Activated CD4-positive, CD25-positive, alpha-beta regulatory T cell treated with anti-CD3 and anti-CD28 coated beads, Interleukin-2, amount 50 U/mL, for 72 hours (primary cell): ENCODE measurements around the gene RHOV.

ENCODE experiments used
- DNase-seq: peaks from one replicate; pipeline ENCODE4 v3.0.0; 2021

The RHOV gene

DNA sequence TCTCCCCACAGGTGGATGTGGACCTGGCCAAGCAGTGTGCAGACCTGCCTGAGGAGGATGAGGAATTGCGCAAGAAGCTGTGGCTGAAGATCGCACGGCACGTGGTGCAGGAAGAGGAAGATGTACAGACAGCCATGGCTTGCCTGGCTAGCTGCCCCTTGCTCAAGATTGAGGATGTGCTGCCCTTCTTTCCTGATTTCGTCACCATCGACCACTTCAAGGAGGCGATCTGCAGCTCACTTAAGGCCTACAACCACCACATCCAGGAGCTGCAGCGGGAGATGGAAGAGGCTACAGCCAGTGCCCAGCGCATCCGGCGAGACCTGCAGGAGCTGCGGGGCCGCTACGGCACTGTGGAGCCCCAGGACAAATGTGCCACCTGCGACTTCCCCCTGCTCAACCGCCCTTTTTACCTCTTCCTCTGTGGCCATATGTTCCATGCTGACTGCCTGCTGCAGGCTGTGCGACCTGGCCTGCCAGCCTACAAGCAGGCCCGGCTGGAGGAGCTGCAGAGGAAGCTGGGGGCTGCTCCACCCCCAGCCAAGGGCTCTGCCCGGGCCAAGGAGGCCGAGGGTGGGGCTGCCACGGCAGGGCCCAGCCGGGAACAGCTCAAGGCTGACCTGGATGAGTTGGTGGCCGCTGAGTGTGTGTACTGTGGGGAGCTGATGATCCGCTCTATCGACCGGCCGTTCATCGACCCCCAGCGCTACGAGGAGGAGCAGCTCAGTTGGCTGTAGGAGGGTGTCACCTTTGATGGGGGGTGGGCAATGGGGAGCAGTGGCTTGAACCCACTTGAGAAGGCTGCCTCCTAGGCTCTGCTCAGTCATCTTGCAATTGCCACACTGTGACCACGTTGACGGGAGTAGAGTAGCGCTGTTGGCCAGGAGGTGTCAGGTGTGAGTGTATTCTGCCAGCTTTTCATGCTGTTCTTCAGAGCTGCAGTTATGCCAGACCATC is 28.8 kb upstream of the RHOV start:
- no peak for DNase-seq

- no peak for DNase-seq
These were observed 27.0 kb upstream of the RHOV start for GRCh38 chr15:40901053-40901443.

DNA sequence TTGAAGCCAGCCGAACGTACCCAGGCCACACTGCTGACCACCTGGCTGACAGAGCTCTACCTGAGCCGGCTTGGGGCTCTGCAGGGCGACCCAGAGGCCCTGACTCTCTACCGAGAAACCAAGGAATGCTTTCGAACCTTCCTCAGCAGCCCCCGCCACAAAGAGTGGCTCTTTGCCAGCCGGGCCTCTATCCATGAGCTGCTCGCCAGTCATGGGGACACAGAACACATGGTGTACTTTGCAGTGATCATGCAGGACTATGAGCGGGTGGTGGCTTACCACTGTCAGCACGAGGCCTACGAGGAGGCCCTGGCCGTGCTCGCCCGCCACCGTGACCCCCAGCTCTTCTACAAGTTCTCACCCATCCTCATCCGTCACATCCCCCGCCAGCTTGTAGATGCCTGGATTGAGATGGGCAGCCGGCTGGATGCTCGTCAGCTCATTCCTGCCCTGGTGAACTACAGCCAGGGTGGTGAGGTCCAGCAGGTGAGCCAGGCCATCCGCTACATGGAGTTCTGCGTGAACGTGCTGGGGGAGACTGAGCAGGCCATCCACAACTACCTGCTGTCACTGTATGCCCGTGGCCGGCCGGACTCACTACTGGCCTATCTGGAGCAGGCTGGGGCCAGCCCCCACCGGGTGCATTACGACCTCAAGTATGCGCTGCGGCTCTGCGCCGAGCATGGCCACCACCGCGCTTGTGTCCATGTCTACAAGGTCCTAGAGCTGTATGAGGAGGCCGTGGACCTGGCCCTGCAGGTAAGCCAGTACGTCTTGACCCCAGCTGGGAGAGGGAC is 26.4 kb upstream of the RHOV start:
- no peak for DNase-seq

- DNase-seq: no peak
These were observed 25.6 kb upstream of the RHOV start for GRCh38 chr15:40899536-40900207.

GRCh38 chr15:40894681-40895448 is 20.8 kb upstream of the RHOV start:
- peak; percentile 57 for DNase-seq

GRCh38 chr15:40893733-40894680 is 20.0 kb upstream of the RHOV start, which contains the start of gene VPS18:
Gene VPS18, plus strand, starts transcription at chr15:40894450. Its CDS starts 319 bp downstream, at chr15:40894769.
- DNase-seq: peak; percentile 100

DNA sequence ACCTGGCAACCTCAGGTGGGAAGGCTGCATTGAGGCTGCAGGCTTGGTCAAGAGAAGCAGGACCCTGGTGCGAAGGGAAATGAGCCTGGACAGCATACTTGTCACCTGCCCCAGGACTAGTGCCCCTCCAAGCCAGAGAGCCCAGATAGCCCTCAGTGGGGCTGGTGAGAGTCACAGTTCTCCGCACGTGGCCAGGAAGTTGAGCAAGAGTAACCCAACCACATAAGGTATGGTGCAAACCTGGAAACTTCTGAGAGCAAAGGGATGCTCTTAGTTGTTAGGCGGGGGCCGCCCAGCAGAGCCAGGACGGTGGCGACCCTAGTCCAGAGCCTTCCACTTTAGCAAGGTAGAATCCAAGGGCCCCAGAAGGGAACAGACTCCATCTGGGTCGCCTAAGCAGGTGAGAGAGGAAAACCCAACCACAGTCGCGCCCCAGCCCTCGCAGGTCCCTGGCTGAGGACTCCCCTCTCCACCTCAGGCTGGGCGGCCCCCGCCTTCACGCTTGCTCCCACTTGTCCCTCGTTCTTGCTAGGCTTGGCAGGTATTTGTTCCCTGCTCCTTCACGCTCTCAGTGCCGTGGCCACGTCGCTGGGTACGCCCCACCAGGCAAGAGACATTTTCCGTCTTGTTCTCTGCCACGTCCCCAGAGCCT is 19.1 kb upstream of the RHOV start:
- DNase-seq: no peak

- no peak for DNase-seq
These were observed 18.5 kb upstream of the RHOV start for GRCh38 chr15:40892447-40893012.

DNA sequence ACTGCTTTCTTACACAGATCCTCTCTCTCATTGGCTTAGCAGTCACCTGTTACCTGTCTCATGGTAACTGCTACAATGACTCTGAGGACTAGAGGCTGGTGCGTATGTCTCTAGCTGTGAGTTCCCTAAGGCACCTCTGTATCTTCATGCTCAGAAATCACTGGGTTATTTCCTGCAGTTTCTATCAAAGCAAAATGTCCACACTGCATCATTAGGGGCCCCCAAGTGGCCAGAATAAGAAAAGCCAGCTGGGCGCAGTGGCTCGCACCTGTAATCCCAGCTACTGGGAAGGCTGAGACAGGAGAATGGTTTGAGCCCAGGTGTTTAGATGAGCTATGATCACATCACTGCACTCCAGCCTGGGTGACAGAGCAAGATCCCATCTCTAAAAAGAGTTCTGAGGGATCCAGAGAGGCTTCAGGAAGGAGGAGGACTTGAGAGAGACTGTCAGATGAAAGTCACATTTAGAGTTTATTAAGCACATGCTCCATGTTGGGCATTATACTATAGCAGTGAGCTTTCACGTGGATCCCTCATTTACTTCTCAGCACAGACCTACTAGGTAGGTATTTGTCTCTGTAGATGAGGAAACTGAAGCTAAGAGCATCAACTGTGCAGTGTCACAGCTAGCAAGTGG is 17.9 kb upstream of the RHOV start:
- no peak for DNase-seq

DNA sequence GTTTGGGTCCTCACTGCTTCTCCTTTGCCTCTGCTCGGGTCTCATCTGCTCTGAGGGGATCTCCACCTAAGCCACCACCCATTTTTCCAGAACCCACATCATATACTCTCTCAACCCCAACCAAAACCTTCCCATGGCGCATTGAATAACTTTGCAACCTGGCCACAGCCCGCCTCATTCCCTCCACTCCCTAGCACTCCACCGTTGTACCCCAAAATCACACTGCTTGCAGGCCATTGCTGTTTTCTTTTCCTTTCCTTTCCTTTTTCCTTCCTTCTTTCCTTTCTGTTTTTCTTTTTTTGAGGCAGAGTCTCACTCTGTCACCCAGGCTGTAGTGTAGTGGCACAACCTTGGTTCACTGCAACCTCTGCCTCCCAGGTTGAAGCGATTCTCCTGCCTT is 17.1 kb upstream of the RHOV start:
- DNase-seq: no peak

DNA sequence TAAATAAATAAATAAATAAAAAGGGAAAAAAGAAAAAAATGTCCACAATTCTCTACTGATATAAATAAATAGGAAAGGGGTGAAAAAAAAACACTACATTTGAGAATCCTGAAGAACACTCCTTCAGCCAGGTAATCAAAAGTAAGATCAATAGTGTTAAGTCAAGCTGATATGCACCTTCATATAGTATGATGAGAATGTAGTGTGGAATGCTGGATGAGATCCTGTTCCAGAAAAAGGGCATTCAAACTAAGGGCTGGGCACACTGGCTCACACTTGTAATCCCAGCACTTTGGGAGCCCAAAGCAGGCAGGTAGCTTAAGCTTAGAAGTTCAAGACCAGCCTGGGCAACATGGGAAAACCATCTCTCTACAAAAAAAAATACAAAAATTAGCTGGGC is 15.1 kb upstream of the RHOV start:
- DNase-seq: no peak

DNA sequence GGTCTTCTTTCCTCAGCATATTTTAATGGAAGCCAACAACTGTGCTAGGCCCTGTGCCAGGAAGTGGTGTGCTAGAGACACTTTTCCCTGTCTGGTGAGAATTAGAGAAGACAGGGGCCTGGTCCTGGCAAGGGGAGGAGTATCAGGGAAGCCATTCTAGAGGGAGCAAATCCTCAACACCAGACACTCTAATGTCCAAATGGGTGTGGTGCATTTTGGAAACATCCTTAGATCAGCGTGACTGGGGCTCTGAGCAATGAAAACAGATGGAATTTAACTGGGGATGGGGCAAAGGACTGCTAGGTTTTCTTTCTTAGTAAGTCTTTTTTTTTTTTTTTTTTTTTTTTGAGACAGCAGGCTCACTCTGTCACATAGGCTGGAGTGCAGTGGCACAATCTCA is 12.6 kb upstream of the RHOV start:
- DNase-seq: no peak

DNA sequence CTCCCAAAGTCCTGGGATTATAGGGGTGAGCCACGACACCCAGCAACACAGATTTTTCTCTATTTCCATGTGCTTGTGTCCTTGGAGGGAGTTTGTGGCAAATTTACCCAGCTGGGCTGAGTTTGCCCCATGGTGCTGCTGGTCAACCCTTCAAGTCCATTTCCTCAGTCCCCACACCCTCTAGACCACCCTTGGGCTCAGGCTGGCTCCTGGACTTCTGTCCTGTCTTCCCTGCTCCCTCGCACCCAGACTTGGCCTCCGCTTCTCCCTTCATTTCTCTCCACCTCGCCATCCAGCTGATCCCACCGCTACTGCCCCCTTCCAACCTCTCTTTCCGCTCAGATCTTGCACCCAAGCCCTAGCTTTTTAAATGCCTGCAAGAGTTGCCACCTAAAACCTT is 7.3 kb upstream of the RHOV start:
- no peak for DNase-seq

GRCh38 chr15:40879609-40880008 is 5.6 kb upstream of the RHOV start:
- DNase-seq: no peak

DNA sequence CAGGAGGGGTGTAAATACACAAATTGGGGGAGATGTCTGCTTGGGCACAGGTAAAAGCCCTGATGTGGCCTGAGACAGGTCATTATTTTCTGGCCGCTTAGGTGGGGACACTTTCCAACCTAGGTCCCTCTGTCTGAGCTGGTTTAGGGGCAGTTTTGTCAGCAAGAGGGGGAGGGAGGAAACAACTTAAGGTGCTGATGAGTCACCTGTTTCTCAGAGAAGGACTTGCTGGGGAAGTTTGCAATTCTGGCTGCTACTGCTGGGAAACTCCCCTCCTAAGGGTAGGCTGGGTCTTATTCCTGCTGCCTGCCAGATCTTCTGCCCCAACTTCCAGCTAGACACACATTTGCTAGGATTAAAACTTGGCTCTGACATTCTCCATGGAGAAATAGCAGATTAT is 4.8 kb upstream of the RHOV start:
- no peak for DNase-seq

DNA sequence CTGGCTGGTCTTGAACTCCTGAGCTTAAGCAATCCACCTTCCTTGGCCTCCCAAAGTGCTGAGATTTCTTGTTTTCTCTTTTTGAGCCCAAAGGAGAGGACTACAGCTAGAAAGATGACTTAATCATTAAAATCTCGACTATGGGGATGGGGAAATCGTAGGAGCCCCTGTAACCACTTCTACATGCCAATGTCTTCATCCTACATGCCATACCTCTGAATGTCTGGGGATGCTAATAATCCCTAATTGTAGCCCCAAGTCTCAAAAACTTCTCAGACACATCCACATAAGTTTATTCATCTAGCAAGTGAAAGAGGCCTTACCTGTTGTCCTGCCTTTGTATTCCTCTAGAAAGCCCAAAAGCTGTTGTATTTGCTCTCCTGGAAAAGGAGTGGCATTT is 3.7 kb upstream of the RHOV start:
- DNase-seq: no peak

GRCh38 chr15:40875991-40876730 is 2.1 kb upstream of the RHOV start:
- no peak for DNase-seq

- no peak for DNase-seq
These were observed 992 bp downstream of the RHOV start for GRCh38 chr15:40872791-40873693.
